Measurements from ENCODE around the gene TBC1D17.
"Not testable (repeated sequence)": the region's sequence is repeated elsewhere in the genome, so short reads cannot be mapped to it uniquely, and the experiment has no call there.

The TBC1D17 gene

DNA sequence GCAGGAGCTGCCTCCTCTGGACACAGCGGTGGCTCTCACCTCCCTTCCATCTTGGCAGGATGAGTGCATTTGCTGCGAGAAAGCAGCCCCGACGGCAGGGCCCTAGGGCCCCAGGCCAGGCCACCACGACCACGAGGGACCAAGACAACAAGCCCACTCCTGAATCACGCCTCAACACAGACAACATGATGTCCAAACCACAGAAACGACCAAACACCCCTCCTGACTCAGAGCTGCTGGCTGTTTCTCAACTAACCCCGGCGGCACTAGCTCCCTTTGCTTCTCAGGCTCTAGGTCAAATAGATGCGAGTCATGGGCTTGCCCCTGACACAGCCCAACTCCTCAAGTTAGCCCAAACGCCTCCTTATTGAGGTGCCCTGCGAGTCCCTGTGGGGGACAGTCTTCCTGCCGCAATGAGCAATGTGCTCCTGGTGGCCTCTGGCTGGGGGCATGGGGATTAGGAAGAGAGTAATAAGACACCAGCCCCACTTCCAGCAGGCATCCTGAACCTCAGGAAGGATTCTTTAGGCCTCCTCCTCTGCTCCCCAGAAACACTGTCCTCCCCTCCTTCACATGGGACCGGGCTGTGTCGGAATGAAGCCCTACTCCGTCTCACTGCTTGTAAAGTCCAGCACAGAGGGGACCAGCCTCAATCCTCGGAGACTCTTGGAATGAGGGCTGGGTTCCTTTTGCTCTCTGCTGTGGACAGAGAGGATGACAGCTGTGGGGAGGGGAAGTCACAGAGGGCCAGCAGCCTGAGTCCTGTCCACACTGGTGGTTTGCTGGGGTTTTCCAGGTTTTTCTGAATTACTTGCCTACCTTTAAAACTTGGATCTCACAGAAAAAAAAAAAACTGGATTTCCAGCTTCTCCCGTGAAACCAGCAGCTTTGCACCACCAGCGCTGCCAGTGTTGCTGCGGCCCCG lies 44.6 kb downstream of the TBC1D17 start:
- no peak for DNase-seq (ENCODE audit: low read depth, low spot score)

DNA sequence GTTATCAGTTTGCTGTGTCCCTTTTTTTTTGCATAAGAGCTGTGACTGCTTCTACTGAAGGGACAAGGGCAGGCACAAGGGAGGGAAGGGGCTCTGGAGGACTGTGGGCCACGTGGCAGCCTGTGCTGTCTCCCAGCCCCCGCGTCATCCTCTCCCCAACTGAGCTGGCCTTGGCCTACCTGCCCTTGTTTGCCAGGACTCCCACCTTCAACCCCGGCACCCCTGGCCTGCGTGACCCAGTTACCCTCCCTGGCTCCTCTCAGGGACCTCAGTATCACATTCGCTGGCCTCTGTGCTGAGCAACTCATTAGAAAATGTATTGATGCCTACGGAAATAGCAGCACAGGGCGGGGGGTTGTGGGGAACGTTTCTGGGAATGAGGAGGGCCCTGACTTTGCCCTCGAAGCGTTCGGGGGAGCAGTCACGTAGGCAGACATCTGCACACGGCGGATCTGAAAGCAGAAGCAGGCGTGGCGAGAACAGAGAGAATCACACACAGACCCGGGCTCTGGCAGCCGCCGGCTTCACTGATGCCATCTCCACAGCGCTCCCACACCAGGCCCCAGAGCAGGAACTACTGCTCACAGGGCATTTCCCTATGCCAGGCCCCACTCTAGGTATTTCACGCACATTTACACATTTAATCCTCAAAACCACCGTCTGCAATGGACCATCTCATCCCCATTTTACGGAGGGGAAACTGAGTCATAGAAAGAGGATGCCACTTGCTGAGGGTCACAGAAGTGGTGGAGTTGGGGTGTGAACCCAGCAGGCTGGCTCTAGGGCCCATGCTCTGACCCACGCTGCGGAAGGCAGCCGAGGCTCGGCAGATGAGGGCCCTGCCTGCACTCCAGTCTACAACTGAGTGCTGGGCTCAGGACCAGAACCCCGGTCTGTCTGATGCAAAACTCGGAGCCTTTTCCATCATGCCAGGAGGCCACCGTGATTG lies 45.8 kb downstream of the TBC1D17 start:
- DNase-seq (ENCODE audit: low read depth, low spot score): no peak

DNA sequence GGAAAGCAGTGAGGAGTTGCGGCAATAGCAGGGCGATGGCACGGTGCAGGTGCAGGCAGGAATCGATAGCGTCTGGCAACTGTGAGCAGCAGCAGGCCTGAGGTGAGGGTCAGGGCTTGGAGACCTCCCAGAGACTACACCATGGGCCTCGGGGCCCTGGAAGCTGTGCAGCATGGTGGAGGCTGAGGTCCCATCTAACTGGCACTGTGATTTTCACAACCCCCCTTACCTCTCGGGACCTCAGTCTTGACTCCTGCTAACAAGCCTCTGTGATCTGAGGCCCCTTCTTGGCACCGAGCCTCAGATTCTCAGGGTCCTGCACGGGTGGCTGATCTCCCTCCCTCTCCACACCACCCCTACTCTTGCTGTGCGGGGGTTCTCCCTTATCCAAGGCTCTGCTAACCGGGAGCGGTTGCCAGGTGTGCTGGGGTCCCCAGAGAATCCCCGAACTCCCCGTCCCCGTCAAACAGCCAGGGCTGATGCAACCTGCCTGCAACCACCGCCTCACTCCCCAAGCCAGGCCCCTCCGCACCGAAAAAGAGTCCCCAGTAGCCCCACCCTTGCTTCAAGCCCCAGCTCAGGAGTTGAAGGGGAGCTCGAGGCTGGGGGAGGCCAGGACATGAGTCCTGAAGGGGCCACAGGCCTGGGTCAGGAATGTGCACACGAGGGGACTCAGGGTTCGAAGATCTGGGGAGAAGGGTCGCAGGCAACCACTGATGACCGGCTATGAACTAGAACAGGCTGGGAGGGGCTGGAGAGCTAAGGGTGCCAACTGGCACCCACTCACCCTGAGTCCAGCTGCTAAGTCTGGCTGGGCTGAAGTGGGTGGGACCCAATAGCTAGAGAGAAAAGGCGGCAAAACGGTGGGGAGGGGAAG lies 46.7 kb downstream of the TBC1D17 start:
- no peak for DNase-seq (ENCODE audit: low read depth, low spot score)

DNA sequence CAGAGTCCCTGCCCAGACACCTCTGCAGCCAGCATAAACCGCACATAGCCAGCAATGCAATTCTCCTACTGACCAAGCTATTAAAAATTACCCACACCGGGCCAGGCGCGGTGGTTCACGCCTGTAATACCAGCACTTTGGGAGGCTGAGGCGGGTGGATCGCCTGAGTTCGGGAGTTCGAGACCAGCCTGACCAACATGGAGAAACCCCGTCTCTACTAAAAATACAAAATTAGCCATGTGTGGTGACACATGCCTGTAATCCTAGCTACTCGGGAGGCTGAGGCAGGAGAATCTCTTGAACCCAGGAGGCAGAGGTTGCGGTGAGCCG lies 47.3 kb downstream of the TBC1D17 start:
- not testable (repeated sequence) for DNase-seq (ENCODE audit: low read depth, low spot score)

DNA sequence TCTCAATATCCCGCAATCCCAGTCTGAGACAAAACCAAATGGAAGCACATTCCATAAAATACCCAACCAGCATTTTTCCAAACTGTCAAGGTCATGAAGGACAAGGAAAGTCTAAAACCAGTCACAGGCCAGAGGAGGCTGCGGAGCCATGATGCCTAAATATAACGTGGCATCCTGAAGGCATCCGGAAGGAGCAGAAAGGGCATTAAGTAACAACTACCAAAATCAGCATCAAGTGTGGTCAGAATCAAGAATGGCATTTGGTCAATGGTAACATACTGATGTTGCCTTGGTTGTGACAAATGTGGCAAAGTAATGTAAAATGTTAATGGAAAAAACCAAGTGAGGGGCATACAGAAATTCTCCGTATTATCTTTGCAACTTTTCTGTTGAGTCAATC lies 48.0 kb downstream of the TBC1D17 start:
- no peak for DNase-seq (ENCODE audit: low read depth, low spot score)

DNA sequence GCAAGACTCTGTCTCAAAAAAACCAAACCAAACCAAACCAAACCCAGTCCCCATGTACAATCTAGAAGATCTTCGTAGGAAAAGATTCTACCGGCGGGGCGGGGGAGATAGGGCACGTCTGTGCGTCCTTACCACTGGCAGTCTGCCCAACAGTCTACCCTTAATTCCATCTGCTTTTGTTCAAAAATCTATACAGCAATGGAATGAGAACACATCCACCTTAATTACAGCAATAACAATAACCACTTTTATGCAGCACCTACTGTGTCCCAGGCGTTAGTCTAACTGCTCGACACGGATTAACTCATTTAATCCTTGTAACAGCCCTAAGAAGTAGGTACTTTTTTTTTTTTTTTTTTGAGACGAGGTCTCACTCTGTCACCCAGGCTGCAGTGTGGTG lies 49.0 kb downstream of the TBC1D17 start:
- no peak for DNase-seq (ENCODE audit: low read depth, low spot score)

DNA sequence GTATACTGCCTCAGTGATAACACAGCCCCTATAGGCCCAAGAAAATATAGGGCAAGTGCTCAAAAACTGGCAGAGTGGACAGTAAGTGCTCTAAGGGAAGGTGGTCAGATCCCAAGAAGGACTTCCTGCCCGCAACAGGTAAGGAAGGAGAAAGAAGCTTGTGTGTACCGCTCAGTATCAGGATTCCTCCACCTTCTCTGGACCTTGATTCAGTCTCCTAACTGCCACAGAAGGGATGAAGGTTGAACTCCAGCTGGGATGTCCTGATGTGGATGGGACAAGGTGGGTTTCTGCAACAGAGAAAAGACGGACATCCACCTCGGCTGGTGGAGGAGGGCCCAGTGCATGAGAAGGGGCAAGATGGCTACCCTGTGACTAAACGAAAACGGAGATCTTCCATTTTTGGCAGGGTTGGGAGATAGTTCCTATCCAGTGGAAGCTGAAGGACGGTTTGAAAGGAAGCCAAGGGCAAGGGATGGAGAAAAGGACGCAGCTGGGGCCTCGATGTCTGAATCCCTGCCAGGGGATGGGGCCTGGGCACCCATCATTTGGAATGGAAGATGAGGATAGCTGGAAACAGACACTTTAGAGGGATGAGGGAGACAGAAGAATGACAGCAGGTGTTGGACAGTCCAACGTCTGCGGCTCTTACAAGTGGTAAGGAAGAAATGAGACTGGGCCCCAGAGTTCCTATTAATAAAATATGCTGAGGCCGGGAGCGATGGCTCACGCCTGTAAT lies 50.2 kb downstream of the TBC1D17 start:
- no peak for DNase-seq (ENCODE audit: low read depth, low spot score)

DNA sequence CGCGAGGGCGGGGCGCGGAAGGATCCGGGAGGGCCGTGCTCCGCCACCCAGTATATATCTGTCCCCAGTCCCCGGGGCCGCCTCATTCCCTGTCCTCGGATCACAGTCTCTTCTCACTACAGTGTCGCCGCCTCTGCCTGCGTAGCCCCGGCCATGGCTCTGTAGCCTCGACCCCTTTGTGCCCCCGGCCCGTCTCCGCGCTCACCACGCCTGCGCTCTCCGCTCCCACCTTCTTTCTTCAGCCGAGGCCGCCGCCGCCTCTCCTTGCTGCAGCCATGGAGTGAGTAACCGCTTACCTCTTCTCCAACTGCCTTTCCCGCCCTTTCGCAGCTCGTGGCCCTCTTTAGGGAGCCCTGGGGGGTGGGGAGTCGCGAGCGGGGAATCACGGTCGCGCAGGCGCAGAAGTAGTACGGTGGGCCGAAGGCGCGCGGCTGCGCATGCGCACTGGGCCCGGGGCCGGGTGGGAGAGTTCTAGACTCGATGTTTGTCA lies 51.7 kb downstream of the TBC1D17 start, which contains the start of the genes ATF5 and NUP62:
Gene ATF5, plus strand, starts transcription at position 85 of the 490 bp plus-strand sequence. CDS start 1,646 bp downstream, outside the sequence.
Gene NUP62, minus strand, starts transcription at position 384 of the 490 bp plus-strand sequence. CDS start 19,697 bp downstream, outside the sequence.
- no peak for DNase-seq (ENCODE audit: low read depth, low spot score)

DNA sequence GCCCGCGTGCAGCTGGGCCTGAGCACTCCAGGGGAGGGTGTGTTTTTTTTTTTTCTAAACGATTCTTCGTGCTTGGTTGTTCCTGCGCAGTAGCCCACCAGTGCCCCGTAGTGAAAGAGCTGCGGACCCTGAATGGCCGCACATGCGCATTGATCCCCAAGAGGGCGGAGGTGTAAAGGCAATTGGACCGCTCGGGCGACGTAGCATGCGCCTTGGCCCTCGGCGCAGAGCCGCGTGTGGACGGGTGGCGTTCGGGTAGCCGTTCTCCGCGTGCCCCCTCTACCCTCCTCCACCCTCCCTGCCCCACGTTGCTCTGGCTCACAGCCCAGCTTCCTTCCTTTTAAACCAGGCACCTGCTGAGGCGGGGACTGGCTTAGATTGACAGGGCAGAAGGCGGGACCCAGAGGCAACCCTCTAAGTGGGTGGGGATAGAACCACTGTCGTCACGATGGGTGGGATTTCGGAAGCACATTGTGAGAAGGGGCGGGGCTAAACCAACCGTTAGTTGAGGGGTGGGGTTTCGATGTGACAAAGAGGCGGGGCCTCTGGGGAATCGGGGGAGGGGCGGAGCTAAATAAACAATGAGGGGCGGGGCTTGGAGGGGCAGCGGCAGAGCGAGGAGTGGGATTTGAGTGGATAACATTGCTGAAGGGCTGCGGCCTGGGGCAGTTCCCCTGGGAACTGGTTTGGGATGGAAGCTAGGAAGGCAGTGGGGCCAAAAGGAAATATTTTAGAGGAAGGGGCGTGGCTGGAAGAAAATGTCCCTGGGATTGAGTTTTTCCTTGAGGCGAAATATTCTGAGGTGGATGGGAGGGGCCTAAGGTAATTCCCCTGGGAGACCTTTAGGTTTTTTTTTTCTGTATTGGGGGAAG lies 52.3 kb downstream of the TBC1D17 start:
- DNase-seq (ENCODE audit: low read depth, low spot score): peak; percentile 75

DNA sequence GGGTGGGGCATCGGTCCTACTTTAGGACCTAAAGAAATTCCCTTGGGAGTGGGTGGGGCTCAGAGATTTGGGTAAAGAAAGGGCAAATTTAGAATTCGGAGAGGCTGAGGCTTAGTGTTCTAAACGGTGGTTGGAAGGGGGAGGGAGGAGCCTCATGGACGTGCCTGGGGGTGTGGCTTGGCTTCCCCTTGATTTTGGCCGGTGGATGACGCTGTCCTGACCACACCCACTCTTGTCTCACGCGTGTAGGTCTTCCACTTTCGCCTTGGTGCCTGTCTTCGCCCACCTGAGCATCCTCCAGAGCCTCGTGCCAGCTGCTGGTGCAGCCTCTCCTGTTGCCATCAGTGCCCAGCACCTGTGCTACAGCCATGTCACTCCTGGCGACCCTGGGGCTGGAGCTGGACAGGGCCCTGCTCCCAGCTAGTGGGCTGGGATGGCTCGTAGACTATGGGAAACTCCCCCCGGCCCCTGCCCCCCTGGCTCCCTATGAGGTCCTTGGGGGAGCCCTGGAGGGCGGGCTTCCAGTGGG lies 53.0 kb downstream of the TBC1D17 start:
- DNase-seq (ENCODE audit: low read depth, low spot score): no peak

DNA sequence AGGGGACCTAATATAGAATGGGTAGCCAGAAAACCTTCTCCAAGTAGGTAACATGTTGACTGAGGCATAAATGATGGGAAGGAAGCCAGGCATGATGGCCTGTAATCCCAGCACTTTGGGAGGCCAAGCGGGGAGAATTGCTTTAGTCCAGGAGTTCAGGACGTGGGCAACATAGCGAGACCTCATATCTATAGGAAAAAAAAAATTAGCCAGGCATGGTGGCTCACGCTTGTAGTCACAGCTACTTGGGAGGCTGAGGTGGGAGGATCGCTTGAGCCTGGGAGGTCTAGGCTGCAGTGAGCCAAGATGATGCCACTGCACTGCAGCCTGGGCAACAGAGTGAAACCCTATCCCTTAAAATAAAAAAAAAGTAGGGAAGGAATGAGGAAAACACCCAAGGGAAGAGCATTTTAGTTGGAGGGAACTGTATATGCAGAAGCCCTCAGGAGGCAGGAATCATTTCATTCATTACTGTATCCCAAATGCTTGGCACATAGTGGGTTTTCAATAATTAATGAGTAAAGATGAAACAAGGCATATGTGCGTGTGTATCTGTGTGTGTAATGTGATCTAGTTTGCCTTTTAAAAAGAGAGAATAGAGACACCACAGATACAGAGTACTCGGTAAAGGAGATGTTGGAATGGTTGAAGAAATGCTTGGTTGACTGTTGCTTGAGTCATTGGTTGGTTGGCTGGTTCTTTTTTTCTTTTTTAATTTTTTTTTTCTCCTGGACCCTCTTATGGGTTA lies 54.0 kb downstream of the TBC1D17 start:
- no peak for DNase-seq (ENCODE audit: low read depth, low spot score)

DNA sequence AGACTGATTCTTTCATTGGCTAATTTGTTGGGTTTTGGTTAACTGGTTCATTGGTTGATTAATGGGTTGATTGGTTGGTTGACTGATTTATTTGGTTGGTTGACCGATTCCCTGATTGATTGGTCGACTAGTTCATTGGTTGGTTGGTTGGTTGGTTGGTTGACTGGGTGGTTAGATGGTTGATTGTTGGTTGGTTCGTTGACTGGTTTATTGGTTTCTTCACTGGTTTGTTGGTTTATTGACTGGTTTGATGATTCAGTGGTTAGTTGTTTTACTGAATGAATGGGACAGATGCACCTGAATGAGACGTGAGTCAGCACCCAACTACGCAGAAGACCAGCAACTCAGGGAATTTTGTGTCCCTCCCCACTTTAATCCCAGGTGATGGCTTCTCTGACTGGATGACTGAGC lies 54.5 kb downstream of the TBC1D17 start:
- DNase-seq (ENCODE audit: low read depth, low spot score): no peak

DNA sequence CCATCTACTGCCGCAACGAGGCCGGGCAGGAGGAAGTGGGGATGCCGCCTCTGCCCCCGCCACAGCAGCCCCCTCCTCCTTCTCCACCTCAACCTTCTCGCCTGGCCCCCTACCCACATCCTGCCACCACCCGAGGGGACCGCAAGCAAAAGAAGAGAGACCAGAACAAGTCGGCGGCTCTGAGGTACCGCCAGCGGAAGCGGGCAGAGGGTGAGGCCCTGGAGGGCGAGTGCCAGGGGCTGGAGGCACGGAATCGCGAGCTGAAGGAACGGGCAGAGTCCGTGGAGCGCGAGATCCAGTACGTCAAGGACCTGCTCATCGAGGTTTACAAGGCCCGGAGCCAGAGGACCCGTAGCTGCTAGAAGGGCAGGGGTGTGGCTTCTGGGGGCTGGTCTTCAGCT lies 55.2 kb downstream of the TBC1D17 start:
- no peak for DNase-seq (ENCODE audit: low read depth, low spot score)

DNA sequence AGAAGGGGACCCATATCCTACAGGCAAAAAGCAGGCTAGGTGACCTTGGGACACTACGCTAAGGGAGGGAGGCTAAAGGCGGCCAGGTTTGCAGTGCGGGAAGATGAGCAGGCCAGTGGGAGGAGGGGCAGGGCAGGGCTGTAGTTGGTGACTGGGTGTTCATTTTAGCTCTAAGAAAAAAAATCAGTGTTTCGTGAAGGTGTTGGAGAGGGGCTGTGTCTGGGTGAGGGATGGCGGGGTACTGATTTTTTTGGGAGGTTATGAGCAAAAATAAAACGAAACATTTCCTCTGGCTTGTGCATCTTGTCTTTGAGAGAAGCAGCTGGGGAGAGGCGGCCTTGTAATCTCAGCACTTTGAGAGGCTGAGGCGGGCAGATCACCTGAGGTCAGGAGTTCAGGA lies 56.1 kb downstream of the TBC1D17 start:
- DNase-seq (ENCODE audit: low read depth, low spot score): no peak

DNA sequence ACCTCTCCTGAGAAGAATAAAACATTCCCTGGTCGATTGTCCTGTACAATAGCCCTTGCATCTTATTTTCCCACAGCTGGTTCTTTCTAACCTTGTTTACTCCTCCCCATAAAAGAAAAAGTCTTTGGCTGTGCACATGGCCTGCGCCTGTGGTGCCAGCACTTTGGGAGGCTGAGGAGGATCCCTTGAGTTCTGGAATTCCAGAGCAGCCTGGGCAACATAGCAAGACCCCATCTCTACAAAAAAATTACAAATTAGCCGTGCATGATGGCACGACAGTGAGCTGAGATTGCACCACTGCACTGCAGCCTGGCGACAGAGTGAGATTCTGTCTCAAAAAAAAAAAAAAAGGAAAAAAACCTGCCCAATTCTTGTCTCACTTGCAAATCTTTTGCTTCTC lies 59.0 kb downstream of the TBC1D17 start:
- no peak for DNase-seq (ENCODE audit: low read depth, low spot score)

DNA sequence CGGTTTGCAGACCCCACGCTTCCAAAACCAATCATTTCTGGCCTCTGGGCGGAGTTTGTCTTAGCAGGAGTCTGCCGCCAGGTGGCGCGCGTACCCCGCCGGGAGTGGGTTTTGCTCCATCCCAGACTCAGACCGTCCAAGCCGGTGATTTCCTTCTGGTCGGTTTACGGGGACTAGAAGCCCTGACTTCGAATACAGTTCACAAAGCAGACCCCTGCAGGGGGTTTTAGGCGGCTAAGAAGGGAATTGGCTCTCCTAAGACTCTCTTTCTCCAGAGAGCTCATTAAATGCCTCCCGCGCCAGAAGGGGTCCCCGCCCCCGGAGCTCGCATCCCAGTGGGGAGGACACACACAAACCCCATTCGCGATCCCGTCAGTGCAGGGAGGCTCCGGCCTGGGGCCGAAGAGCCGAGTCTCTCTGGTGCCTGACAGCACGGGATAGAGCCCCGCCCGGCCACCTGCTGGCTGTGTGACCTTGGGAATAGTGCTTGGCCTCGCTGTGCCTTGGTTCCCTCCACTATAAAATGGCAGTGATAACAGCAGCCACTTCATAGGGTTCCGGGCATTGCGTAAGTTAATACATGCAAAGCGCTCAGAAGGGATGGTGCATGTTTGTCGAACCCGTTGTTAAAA lies 60.4 kb downstream of the TBC1D17 start:
- no peak for DNase-seq (ENCODE audit: low read depth, low spot score)

Measured in iPS DF 19.7 (cell line).